KBM-7 (cell line): ENCODE data around the gene LSAMP.

Experiments
- DNase-seq: peaks from one replicate; pipeline ENCODE4 v3.0.0-alpha.2; 2015
- in situ Hi-C: fragments of 300-500 bp; cut with MboI; formaldehyde crosslinking; loops from 2 replicates; pipeline ENCODE4 v1.14.3; 2020; ENCODE audit warnings: low sequenced_read_pairs, low pct_unique_long_range_greater_than_20kb, mixed read lengths

The LSAMP gene

GRCh38 chr3:116200956-116201690 is 244.2 kb downstream of the LSAMP start:
- DNase-seq, result no peak
- in situ Hi-C loops, result no loop called here

DNA sequence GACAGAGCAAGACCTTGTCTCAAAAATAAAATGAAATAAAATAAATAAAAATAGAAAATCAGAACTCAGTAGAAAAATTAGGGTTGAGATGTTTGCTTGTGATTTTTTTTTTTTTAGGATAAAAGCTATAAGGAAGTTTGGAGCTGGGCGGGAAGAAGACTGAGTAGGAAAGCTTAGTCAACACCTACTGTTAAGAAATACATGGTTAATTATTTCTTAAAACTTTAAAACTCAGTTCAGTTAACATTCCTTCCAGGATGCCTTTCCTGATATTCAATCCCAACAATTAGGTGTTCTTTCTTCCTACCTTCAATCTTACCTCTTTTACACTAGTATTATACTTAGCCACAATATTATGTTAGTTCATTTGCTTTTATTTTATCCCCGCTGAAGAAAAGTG is 246.2 kb downstream of the LSAMP start:
- in situ Hi-C loops, result no loop called here
- no peak for DNase-seq

DNA sequence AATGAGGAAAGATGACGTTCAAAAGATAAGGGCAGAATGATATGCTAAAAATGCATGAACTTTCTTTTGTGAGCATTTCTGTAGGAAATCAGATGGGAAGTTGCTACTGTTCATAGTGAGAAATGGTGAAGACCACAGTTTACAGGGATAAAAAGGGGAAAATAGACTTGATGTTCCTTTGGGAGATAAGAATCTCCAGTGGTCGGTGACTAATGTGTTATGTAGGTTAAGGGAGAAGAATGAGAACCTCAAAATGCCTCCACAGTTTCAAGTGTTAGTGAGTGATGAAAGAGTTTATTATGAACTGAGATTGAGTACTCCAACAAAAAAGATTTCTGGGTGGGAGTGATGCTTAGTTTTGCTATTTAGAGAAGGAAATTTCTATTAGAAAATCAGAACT is 247.2 kb downstream of the LSAMP start:
- no peak for DNase-seq
- in situ Hi-C loops, result no loop called here

GRCh38 chr3:116192464-116192863 is 252.8 kb downstream of the LSAMP start:
- in situ Hi-C loops, result no loop called here
- DNase-seq, result no peak

DNA sequence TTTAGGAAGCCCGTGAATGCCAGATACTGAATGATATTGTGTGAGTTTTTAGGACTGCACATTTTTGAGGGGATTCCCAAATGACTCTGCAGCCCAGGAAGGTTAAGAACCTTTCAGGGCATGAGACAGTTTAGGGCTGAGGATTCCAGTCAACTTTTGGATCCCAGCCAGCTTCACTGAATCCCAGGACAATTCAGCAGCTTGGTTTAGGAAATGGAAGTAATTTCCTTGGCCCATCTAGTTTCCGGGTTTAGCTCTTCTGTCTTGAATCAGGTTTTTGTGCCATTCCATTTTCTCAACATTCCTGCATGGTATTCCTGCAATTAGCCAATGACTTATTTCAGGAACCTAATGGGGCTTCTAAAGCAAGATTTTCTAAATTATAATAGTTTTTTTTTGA is 253.9 kb downstream of the LSAMP start:
- no peak for DNase-seq
- in situ Hi-C loops, result no loop called here

DNA sequence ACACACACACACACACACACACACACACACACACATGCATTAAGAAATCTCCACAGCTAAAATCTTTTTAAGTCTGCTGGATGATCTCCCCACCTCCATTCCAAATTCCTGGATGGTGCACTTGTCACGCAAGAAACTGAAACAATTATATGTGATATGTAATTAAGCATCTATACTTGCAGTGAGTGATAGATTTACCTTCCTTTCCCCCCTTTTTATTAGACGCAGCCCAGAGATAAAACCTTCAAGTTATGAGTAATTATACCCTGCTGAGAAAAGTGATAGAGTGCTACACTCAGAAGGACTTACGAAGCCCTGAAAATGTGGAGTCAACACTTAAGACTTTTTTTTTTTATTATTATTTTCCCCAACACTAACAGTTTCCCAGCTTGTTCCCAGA is 255.2 kb downstream of the LSAMP start:
- in situ Hi-C loops, result no loop called here
- DNase-seq, result no peak

GRCh38 chr3:116188231-116188785 is 257.0 kb downstream of the LSAMP start:
- DNase-seq, result no peak
- in situ Hi-C loops, result no loop called here

DNA sequence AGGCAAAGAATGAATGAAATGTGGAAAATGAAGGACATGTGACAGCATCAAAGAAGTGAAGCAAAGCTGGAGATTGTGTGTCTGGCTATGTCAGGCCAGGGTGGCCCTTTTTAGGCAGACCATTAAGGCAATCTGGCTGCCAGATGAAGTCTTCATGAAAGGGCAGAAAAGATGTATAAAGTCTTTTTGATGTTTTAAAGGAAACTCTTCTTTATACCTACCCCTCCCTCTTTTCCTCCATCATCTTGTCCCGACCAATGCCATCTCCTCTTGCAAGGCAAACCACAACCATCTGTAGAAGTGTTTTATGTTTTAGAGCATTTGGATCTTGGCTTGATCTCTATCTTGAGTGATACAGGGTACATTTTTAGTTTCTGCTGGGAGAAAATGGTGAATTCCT is 259.2 kb downstream of the LSAMP start:
- DNase-seq, result no peak
- in situ Hi-C loops, result no loop called here

DNA sequence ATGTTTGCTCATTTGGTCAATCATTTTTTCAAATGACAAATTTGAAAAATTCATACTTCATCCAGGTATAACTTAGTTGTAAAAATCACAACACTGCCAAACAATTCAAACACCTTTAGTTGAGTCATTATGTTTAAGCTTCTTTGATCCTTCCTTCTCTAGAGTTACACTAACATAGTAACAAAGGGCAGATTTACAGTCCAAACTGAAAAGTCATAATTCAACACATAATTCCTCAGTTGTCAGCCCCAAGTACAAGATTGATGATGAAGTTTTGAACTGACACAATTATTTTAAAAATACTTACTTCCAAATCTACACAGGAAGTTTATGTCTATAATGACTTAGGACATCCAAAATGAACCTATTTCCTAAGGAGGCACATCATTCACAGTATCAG is 264.1 kb downstream of the LSAMP start:
- in situ Hi-C loops, result no loop called here
- no peak for DNase-seq

GRCh38 chr3:116179091-116179490 is 266.2 kb downstream of the LSAMP start:
- peak; percentile 55 for DNase-seq
- in situ Hi-C loops, result no loop called here

- no peak for DNase-seq
- in situ Hi-C loops, result no loop called here
Observed at GRCh38 chr3:116176974-116177555, 268.2 kb downstream of the LSAMP start.

DNA sequence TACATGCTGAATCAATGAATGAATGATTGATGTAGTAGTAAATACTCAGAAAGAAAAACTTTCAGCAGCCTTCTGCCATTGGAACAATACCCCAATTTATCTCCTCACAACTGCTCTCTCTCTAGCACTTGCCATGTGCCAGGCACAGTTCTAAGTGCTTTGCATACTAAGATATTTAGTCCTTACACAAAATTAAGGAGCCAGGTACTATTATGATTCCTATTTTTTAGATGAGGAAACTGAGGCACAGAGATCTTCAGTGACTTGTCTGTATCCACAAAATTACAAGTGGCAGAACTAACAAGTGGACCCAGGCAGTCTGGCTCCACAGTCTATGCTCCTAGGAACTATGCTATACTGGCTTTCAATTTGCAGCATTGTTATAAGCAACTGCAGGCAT is 279.2 kb downstream of the LSAMP start:
- in situ Hi-C loops, result no loop called here
- DNase-seq, result no peak

GRCh38 chr3:116165641-116166040 is 279.6 kb downstream of the LSAMP start:
- no peak for DNase-seq
- in situ Hi-C loops, result no loop called here

DNA sequence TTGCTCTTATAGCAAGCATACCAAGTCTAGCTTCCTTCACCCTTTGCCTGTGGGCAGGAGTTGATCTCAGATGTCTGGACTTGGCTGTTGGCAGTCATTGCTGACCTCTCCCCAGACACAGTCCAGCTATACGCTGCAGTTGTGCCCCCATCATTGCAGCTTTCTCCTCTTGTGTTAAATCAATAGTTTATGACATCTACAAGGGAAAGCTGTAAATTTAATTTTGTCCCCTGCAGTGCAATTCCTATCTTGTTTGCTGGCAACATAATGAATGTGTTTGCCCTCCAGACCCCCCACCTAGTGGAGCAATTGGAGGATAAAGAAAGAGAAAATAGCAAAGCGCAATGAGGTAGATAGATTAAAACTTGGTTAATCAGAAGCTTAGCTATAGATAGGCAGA is 280.2 kb downstream of the LSAMP start:
- in situ Hi-C loops, result no loop called here
- DNase-seq, result no peak

DNA sequence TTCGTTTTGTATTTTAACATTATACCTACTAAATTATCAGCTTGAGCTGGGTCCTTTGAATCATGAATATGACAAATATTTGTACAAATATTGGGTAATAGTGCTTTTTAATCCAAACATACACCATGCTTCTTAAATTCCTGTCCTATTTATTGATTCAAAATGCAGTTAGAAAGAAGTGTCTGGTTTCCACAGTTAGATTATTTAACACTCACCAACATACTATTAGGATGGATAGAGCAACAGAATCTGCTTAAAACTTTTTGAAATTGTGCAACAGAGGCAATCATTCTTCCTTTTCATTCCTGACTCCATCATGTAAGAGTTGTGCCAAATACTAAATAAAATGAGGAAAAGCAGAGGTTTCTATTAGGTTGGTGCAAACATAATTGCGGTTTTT is 281.2 kb downstream of the LSAMP start:
- in situ Hi-C loops, result no loop called here
- no peak for DNase-seq

- in situ Hi-C loops, result no loop called here
- no peak for DNase-seq
Observed at GRCh38 chr3:116161575-116162525, 283.4 kb downstream of the LSAMP start.

GRCh38 chr3:116160594-116160993 is 284.7 kb downstream of the LSAMP start:
- in situ Hi-C loops, result no loop called here
- DNase-seq, result no peak

DNA sequence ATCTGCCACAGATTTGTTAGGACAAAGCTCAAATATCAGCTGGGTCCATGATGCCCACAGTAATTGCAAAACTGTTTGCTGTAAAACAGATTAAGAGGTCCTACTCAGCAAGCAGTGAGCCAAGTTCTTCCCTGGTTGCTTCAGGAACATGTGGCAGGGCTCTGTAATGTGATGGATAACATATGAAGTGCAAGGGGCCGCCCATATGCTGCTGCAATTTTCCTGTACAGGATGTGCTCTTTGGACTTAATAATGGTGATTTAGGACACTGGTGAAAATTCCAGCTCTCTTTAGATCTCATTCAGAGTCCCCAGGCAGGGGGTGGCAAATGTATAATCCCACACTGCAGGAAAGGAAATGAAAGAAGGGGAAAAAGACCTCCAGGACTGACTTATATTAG is 289.4 kb downstream of the LSAMP start:
- no peak for DNase-seq
- in situ Hi-C loops, result no loop called here

- DNase-seq, result no peak
- in situ Hi-C loops, result no loop called here
Observed at GRCh38 chr3:116154389-116154788, 290.9 kb downstream of the LSAMP start.

DNA sequence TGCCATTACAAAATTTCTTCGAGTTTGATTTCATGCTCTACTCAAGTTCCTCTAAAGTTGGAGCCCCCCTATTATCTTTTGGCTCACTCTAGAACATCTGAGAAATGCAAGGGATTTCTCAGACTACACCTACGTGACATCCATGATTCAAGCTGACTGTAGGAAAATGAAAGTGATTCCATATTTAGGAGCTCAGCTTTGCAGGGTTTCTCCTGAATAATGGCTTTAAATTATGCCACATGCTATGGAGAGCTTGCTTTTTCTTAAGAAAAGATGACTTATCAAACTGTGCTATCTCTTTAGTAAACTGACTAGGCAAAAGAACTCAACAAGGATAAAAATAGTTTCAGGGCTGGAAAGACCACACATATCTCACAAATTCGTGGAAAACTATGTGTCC is 292.1 kb downstream of the LSAMP start:
- no peak for DNase-seq
- in situ Hi-C loops, result no loop called here
